GM12872 (cell line): ENCODE measurements around the gene TANGO6.

Source experiments
- CTCF ChIP-seq: IDR thresholded peaks from 3 replicates; pipeline ENCODE4 v1.5.1; 2011; ENCODE audit warnings: low read depth, mild to moderate bottlenecking, low read length, moderate library complexity; ENCODE audit not compliant: insufficient read depth

TANGO6 gene

GRCh38 chr16:69069504-69069903, 226.2 kb downstream of the TANGO6 start:
- TF ChIP-seq CTCF = no peak

GRCh38 chr16:69071036-69071435, 227.7 kb downstream of the TANGO6 start:
- TF ChIP-seq CTCF = no peak

- no peak for TF ChIP-seq CTCF
Observed at GRCh38 chr16:69072640-69072974, 229.3 kb downstream of the TANGO6 start.

GRCh38 chr16:69073181-69073702, 229.9 kb downstream of the TANGO6 start:
- no peak for TF ChIP-seq CTCF

GRCh38 chr16:69077251-69077650, 233.9 kb downstream of the TANGO6 start:
- no peak for TF ChIP-seq CTCF

- TF ChIP-seq CTCF = no peak
Observed at GRCh38 chr16:69078073-69078472, 234.7 kb downstream of the TANGO6 start.

GRCh38 chr16:69079697-69080096, 236.4 kb downstream of the TANGO6 start:
- TF ChIP-seq CTCF = no peak
